Measurements from ENCODE around the gene CRYBG2. TPM values are rescaled to one million over a fixed set of nuclear protein-coding genes. Genes with fewer than 3 reads are reported as not detected.

Gene CRYBG2
- total and polyA plus RNA-seq, 2 of the 13 experiments (the other 11 are each of a cell fraction or from before 2014, with no cell fraction given): 1.3 to 2.9 TPM

DNA sequence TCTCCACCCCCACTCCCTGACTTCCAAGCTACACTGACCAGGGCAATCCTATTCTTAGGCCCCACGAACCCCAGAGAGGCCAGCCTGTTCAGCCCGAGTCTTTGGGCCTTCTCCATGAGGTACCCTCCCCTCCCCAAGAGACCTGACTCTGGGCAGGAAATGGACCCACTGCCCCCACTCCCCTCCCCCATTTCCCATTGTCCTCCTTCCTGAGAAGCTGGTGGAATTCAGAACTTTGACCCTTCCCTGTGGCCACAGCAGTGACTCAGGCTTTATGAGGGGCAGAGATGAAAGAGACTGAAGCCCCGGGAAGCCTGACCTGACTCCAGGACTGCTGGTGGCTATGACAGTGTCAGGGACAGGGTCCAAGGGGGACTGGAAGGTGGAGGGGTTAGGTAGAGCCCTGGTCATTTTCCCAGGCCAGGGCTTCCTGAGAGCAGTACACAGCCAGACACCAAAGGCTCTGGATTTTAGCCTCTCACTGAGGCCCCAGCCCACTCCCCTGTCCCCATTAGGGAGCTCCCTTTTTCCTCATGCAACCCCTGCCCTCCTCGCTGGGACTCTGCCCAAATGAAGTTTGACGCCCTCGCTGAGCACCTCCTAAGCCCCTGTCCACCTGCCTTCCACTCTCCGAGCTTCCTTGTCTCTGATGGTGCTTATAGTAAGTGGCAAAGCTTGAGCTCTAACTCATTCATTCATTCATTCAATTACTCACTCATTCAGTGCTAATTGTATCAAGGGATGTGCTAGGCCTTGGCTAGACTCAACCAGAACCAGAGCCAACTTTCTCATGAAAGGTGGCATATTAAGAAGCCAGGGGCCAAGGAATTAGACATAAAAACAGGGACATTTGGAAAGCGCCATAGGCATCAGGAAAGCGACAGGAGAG lies 3.0 kb downstream of the CRYBG2 start (continued):
- TF ChIP-seq, protein P1, sequence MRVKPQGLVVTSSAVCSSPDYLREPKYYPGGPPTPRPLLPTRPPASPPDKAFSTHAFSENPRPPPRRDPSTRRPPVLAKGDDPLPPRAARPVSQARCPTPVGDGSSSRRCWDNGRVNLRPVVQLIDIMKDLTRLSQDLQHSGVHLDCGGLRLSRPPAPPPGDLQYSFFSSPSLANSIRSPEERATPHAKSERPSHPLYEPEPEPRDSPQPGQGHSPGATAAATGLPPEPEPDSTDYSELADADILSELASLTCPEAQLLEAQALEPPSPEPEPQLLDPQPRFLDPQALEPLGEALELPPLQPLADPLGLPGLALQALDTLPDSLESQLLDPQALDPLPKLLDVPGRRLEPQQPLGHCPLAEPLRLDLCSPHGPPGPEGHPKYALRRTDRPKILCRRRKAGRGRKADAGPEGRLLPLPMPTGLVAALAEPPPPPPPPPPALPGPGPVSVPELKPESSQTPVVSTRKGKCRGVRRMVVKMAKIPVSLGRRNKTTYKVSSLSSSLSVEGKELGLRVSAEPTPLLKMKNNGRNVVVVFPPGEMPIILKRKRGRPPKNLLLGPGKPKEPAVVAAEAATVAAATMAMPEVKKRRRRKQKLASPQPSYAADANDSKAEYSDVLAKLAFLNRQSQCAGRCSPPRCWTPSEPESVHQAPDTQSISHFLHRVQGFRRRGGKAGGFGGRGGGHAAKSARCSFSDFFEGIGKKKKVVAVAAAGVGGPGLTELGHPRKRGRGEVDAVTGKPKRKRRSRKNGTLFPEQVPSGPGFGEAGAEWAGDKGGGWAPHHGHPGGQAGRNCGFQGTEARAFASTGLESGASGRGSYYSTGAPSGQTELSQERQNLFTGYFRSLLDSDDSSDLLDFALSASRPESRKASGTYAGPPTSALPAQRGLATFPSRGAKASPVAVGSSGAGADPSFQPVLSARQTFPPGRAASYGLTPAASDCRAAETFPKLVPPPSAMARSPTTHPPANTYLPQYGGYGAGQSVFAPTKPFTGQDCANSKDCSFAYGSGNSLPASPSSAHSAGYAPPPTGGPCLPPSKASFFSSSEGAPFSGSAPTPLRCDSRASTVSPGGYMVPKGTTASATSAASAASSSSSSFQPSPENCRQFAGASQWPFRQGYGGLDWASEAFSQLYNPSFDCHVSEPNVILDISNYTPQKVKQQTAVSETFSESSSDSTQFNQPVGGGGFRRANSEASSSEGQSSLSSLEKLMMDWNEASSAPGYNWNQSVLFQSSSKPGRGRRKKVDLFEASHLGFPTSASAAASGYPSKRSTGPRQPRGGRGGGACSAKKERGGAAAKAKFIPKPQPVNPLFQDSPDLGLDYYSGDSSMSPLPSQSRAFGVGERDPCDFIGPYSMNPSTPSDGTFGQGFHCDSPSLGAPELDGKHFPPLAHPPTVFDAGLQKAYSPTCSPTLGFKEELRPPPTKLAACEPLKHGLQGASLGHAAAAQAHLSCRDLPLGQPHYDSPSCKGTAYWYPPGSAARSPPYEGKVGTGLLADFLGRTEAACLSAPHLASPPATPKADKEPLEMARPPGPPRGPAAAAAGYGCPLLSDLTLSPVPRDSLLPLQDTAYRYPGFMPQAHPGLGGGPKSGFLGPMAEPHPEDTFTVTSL (CRISPR knock-in tag; IDR thresholded peaks at IDR 0.05; ENCODE audit: borderline replicate concordance): peak; percentile 84; the same call in 1 of the 2 replicates
- TF ChIP-seq JUNB (CRISPR knock-in tag; IDR thresholded peaks at IDR 0.05; ENCODE audit: borderline replicate concordance): peak; percentile 95
- TF ChIP-seq HDAC1 (CRISPR knock-in tag; IDR thresholded peaks at IDR 0.05): peak; percentile 96
- TF ChIP-seq BHLHE40 (IDR thresholded peaks at IDR 0.05; ENCODE audit: low read length): peak; percentile 43; the same call in 1 of the 2 replicates
- TF ChIP-seq ZNF747 (CRISPR knock-in tag; IDR thresholded peaks at IDR 0.05; ENCODE audit: borderline replicate concordance): peak; percentile 79; the same call in 1 of the 2 replicates
- TF ChIP-seq HMG20A (CRISPR knock-in tag; IDR thresholded peaks at IDR 0.05; ENCODE audit: borderline replicate concordance): peak; percentile 70; the same call in 1 of the 2 replicates
- peak; percentile 60 for TF ChIP-seq ERF (CRISPR knock-in tag; IDR thresholded peaks at IDR 0.05)
- TF ChIP-seq MYNN (CRISPR knock-in tag; IDR thresholded peaks at IDR 0.05; ENCODE audit: low read depth): no peak
- peak; percentile 95 for TF ChIP-seq NR2F2 (IDR thresholded peaks at IDR 0.05; ENCODE audit: borderline replicate concordance, low read depth)
- TF ChIP-seq CREB1 (IDR thresholded peaks at IDR 0.05): peak; percentile 69; the same call in 1 of the 2 replicates
- peak; percentile 88 for TF ChIP-seq CREB1 (CRISPR knock-in tag; IDR thresholded peaks at IDR 0.05)
- peak; percentile 47; the same call in 1 of the 2 replicates for TF ChIP-seq HOXD1 (CRISPR knock-in tag; IDR thresholded peaks at IDR 0.05)
- peak; percentile 70; the same call in 1 of the 2 replicates for TF ChIP-seq ZFP90 (CRISPR knock-in tag; IDR thresholded peaks at IDR 0.05; ENCODE audit: borderline replicate concordance)
- TF ChIP-seq NFE2 (CRISPR knock-in tag; IDR thresholded peaks at IDR 0.05): peak; percentile 94
- no peak for TF ChIP-seq CENPBD1 (CRISPR knock-in tag; IDR thresholded peaks at IDR 0.05; ENCODE audit: borderline replicate concordance, low read depth)
- TF ChIP-seq ZFY (CRISPR knock-in tag; IDR thresholded peaks at IDR 0.05): peak; percentile 67
- TF ChIP-seq, protein P2, sequence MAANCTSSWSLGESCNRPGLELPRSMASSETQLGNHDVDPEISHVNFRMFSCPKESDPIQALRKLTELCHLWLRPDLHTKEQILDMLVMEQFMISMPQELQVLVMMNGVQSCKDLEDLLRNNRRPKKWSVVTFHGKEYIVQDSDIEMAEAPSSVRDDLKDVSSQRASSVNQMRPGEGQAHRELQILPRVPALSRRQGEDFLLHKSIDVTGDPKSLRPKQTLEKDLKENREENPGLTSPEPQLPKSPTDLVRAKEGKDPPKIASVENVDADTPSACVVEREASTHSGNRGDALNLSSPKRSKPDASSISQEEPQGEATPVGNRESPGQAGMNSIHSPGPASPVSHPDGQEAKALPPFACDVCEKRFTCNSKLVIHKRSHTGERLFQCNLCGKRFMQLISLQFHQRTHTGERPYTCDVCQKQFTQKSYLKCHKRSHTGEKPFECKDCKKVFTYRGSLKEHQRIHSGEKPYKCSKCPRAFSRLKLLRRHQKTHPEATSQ (CRISPR knock-in tag; IDR thresholded peaks at IDR 0.05; ENCODE audit: borderline replicate concordance): peak; percentile 88; the same call in 1 of the 2 replicates
- TF ChIP-seq, protein P3, sequence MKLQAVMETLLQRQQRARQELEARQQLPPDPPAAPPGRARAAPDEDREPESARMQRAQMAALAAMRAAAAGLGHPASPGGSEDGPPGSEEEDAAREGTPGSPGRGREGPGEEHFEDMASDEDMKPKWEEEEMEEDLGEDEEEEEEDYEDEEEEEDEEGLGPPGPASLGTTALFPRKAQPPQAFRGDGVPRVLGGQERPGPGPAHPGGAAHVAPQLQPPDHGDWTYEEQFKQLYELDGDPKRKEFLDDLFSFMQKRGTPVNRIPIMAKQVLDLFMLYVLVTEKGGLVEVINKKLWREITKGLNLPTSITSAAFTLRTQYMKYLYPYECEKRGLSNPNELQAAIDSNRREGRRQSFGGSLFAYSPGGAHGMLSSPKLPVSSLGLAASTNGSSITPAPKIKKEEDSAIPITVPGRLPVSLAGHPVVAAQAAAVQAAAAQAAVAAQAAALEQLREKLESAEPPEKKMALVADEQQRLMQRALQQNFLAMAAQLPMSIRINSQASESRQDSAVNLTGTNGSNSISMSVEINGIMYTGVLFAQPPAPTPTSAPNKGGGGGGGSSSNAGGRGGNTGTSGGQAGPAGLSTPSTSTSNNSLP (IDR thresholded peaks at IDR 0.05; ENCODE audit: low read depth, low read length): peak; percentile 52
- no peak for TF ChIP-seq ZNF496 (CRISPR knock-in tag; IDR thresholded peaks at IDR 0.05; ENCODE audit: insufficient replicate concordance)
- TF ChIP-seq ZNF780A (CRISPR knock-in tag; IDR thresholded peaks at IDR 0.05): no peak
